Measurements from ENCODE around the gene SAAL1. TPM values are rescaled to one million over a fixed set of nuclear protein-coding genes. Genes with fewer than 3 reads are reported as not detected.

SAAL1 gene
- total RNA-seq, 2 experiments from 2014 or later = 32.2 to 52.3 TPM

GRCh38 chr11:18088966-18089365, 16.9 kb downstream of the SAAL1 start:
- Histone ChIP-seq H3K36me3 (ENCODE audit: insufficient read depth, low read length) (peaks cover 98% of the 10 kb centered on the region), H3K4me1 (ENCODE audit: insufficient read depth, low read length, poor library complexity, severe bottlenecking) (no peaks in the 10 kb centered on the region), H3K9me2 (ENCODE audit: insufficient read depth, low read length) (no peaks in the 10 kb centered on the region), H3K4me3 (ENCODE audit: low read depth, low read length, poor library complexity, severe bottlenecking) (no peak overlapping the region), H4K20me1 (ENCODE audit: insufficient read depth, low read length) (no peaks in the 10 kb centered on the region), H3K4me2 (ENCODE audit: low read length) (no peak overlapping the region), H2AFZ (ENCODE audit: low read length) (no peak overlapping the region), H3K79me2 (ENCODE audit: insufficient read depth, low read depth, low read length) (no peaks in the 10 kb centered on the region), H3K9me3 (ENCODE audit: low read length) (no peaks in the 10 kb centered on the region), H3K27ac (ENCODE audit: low read depth, low read length, poor library complexity, severe bottlenecking) (no peak overlapping the region)
- intact Hi-C loops (cut with micrococcal nuclease; ENCODE audit: unreplicated experiment) = no loop called here
- CTCF ChIA-PET (ENCODE audit: unreplicated experiment) = no interaction called here
- TF ChIP-seq CTCF (conservative IDR thresholded peaks at IDR 0.05; ENCODE audit: low read length) (no peak), EZH2phosphoT487 (IDR thresholded peaks at IDR 0.05; ENCODE audit: borderline replicate concordance, low read depth, low read length) (no peak)
- no peak for DNase-seq (ENCODE audit: low spot score)
- POLR2A ChIA-PET = interaction anchor here (0.8 to 1.9 kb wide), 6 partner anchors 8 to 95 kb away, joined by 3 to 9 read pairs (median 4); no protein-coding TSS in a partner anchor
- BruUV-seq (replicated peaks) = no TSS peak

DNA sequence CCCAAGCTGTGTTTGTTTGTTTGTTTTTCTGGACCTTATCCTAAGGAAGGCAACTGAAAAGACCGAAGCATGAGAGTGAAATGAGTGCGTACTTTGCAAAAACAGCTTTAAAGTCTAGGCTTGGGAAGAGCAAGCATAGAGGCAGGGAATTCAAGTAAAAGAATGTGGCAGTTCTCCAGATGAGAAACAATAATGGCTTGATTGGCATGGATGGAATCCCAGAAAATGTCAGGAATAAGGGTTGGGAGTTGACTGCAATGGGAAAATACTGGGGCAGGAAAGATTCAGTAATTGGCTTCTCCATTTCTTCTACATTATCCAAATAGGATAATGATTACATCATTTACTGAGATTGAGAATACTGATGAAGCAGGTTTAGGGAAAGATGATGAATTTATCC, 17.5 kb downstream of the SAAL1 start:
- no peaks in the 10 kb centered on the region for H4K20me1 ChIP-seq (ENCODE audit: insufficient read depth, low read length)
- H3K9me2 ChIP-seq (ENCODE audit: insufficient read depth, low read length) = no peaks in the 10 kb centered on the region
- POLR2A ChIA-PET = interaction anchor here (0.5 to 1.7 kb wide), 2 partner anchors 11 to 790 kb away, joined by 3 to 7 read pairs; no protein-coding TSS in a partner anchor
- BruUV-seq (replicated peaks) = no TSS peak
- CTCF ChIA-PET (ENCODE audit: unreplicated experiment) = no interaction called here
- DNase-seq (ENCODE audit: low spot score) = no peak
- H3K9me3 ChIP-seq (ENCODE audit: low read length) = no peaks in the 10 kb centered on the region
- peaks cover 98% of the 10 kb centered on the region for H3K36me3 ChIP-seq (ENCODE audit: insufficient read depth, low read length)
- H2AFZ ChIP-seq (ENCODE audit: low read length) = no peak overlapping the region
- H3K4me1 ChIP-seq (ENCODE audit: insufficient read depth, low read length, poor library complexity, severe bottlenecking) = no peaks in the 10 kb centered on the region
- intact Hi-C loops (cut with micrococcal nuclease; ENCODE audit: unreplicated experiment) = no loop called here
- no peaks in the 10 kb centered on the region for H3K79me2 ChIP-seq (ENCODE audit: insufficient read depth, low read depth, low read length)
- TF ChIP-seq CTCF (conservative IDR thresholded peaks at IDR 0.05; ENCODE audit: low read length) (no peak), EZH2phosphoT487 (IDR thresholded peaks at IDR 0.05; ENCODE audit: borderline replicate concordance, low read depth, low read length) (no peak)
- H3K4me2 ChIP-seq (ENCODE audit: low read length) = no peak overlapping the region
- no peak overlapping the region for H3K4me3 ChIP-seq (ENCODE audit: low read depth, low read length, poor library complexity, severe bottlenecking)
- no peak overlapping the region for H3K27ac ChIP-seq (ENCODE audit: low read depth, low read length, poor library complexity, severe bottlenecking)

- Histone ChIP-seq H3K27ac (ENCODE audit: low read depth, low read length, poor library complexity, severe bottlenecking) (no peak overlapping the region), H2AFZ (ENCODE audit: low read length) (no peak overlapping the region), H3K4me2 (ENCODE audit: low read length) (no peak overlapping the region), H3K9me3 (ENCODE audit: low read length) (no peaks in the 10 kb centered on the region), H3K36me3 (ENCODE audit: insufficient read depth, low read length) (peaks cover 86% of the 10 kb centered on the region), H3K9me2 (ENCODE audit: insufficient read depth, low read length) (no peaks in the 10 kb centered on the region), H3K4me3 (ENCODE audit: low read depth, low read length, poor library complexity, severe bottlenecking) (no peak overlapping the region), H4K20me1 (ENCODE audit: insufficient read depth, low read length) (no peaks in the 10 kb centered on the region), H3K79me2 (ENCODE audit: insufficient read depth, low read depth, low read length) (no peaks in the 10 kb centered on the region), H3K4me1 (ENCODE audit: insufficient read depth, low read length, poor library complexity, severe bottlenecking) (no peaks in the 10 kb centered on the region)
- intact Hi-C loops (cut with micrococcal nuclease; ENCODE audit: unreplicated experiment) = no loop called here
- ChIA-PET CTCF (ENCODE audit: unreplicated experiment) (no interaction called here), POLR2A (no interaction called here)
- BruUV-seq (replicated peaks) = no TSS peak
- TF ChIP-seq EZH2phosphoT487 (IDR thresholded peaks at IDR 0.05; ENCODE audit: borderline replicate concordance, low read depth, low read length) (no peak), CTCF (conservative IDR thresholded peaks at IDR 0.05; ENCODE audit: low read length) (no peak)
- no peak for DNase-seq (ENCODE audit: low spot score)
Observed at GRCh38 chr11:18081551-18081950, 24.3 kb downstream of the SAAL1 start.
